T follicular helper cell (primary cell): Measurements from ENCODE around the gene TMEM59L.
"Not testable (repeated sequence)": the region's sequence is repeated elsewhere in the genome, so short reads cannot be mapped to it uniquely, and the experiment has no call there.

Experiments used
- DNase-seq: peaks from one replicate; pipeline ENCODE4 v3.0.0-alpha.2; 2020; ENCODE audit warnings: low read depth
- total RNA-seq, 2 experiments: gene quantifications; one replicate each; lab custom pipeline; 2026; lab: John Stamatoyannopoulos, UW

The TMEM59L gene
- total RNA-seq, result 0 to 0.09 reads per million in 2 experiments

DNA sequence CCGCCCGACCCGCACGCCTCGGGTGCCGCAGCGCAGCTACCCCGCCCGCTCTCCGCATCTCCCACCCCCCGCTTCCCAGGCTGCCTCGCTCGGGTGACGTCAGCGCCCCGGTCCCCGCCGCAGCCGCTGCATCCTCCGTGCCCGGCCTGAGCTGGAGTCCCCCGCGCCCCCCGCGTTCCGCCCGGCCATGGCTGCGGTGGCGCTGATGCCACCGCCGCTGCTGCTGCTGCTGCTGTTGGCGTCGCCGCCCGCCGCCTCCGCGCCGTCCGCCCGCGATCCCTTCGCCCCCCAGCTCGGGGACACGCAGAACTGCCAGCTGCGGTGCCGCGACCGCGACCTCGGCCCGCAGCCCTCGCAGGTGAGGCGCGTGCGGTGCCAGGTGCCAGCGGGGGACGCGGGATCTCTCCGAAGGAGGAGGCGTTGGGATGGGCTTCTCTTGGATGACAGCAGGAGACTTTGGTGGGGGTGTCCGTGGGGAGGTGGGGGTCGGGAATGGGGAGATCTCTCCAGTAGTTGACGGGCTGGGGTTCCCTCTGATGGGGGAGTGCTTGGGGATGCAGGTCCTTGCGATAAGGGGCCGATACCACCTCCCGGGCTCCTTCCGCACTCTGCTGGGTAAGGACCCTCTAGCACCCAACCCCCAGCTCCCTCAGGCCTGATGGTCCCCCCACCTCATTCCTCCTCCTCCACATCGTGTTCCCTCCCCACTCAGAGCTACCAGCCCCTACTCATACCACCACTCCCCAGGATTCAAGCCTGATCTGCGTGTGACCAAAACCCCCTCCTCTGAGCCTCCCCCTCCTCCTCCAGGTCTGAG is at the start of gene TMEM59L:
Gene TMEM59L, plus strand, starts transcription at position 99 of the 817 bp plus-strand sequence. Its CDS starts 89 bp downstream, at position 188.
- DNase-seq, result peak; percentile 43

GRCh38 chr19:18566953-18567352 is 45.7 kb upstream of the TMEM59L start:
- no peak for DNase-seq

DNA sequence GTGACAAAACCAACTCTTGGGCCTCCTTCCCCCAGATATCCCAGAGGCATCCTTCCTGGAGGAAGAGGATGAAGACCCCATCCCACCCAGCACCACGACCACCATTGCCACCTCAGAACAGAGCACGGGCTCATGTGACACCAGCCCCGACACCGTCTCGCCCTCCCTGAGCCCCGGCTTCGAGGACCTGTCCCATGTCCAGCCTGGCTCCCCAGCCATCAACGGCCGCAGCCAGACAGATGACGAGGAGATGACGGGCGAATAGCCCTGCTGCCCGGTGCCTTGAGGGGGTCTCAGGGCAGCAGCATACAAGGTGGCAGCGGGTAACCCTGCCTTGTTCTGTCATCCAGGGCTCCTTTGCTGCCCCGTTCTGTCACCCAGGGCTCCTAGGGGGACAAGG is 44.3 kb upstream of the TMEM59L start:
- no peak for DNase-seq

DNA sequence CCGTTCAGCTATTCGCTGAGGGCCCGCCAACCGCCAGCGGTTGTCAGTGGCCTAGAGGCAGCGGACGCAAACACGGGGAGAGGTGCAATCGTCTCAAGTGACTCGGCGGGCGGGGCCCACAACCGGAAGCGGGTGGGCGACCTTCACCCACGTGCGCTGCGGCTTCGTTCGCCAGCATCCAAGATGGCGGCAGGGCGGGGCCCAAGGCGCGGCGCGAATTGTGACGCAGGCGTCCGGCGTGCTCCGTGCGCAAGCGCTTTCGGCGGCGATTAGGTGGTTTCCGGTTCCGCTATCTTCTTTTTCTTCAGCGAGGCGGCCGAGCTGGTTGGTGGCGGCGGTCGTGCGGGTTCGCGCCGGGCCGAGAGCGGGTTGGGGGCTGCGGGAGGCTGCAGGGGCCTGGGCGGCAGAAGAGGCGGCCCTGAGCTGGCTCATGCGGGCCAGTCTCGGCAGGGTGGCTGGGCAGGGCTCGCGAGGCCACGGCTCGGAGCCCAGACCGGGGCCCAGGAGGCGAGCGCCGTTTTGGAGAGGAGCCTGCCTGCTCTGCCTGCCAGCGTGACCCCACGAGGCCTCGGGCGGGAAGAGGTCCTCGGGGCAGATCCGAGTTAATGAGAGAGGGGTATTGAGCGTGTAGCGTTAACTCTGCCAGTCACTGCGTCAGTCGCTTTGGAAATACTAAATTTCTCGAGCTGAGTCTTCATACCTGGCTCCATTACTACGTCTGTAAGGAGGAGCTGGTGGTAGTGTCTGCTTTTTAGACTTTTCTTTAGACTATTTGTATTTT is 40.9 kb upstream of the TMEM59L start, which contains the start of gene UBA52:
Gene UBA52, plus strand, starts transcription at position 294 of the 781 bp plus-strand sequence. CDS start 1,444 bp downstream, outside the sequence.
- peak; percentile 98 for DNase-seq

DNA sequence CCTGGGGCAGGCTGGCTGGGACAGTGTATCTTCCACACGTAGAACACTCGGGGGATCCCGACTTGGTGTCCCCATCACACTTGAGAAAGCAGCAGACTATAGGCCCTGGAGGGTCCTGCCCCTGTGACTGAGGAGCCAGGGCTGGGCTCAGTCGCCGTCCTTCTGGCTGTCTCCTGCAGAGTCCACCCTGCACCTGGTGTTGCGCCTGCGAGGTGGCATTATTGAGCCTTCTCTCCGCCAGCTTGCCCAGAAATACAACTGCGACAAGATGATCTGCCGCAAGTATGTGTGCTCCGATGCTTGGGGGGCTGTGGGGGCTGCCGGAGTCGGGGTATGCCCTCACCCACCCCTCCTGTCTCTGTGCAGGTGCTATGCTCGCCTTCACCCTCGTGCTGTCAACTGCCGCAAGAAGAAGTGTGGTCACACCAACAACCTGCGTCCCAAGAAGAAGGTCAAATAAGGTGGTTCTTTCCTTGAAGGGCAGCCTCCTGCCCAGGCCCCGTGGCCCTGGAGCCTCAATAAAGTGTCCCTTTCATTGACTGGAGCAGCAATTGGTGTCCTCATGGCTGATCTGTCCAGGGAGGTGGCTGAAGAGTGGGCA is 37.9 kb upstream of the TMEM59L start:
- no peak for DNase-seq

DNA sequence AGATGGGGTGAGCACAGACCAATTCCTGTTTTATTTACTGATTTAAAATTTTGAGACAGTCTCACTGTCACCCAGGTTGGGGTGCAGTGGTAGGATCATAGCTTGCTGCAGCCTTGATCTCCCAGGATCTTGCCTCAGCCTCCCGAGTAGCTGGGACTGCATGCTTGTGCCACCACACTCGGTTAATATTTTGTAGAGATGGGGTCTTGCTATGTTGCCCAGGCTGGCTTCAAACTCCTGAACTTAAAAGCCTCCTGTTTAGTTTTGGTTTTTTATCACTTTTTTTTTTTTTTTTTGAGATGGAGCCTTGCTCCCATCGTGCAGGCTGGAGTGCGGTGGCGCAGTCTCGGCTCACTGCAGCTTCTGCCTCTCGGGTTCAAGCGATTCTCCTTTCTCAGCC is 36.3 kb upstream of the TMEM59L start:
- no peak for DNase-seq

GRCh38 chr19:18577365-18577914 is 35.2 kb upstream of the TMEM59L start:
- DNase-seq, result no peak

DNA sequence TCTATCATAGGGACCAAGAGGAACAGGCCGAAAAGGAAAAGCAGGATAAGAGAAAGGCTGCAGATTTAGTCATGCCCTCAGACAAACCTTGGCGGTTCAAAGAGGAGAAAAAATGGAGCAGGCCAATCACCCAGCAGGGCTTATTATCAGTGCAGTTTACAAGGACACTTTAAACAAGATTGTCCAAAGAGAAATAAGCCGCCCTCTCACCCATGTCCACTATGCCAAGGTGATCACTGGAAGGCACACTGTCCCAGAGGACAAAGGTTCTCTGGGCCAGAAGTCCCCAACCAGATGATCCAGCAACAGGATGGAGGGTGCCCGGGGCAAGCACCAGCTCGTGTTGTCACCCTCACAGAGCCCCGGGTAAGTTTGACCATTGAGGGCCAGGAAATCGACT is 32.4 kb upstream of the TMEM59L start:
- DNase-seq, result no peak

GRCh38 chr19:18586306-18586705 is 26.4 kb upstream of the TMEM59L start:
- no peak for DNase-seq

GRCh38 chr19:18587561-18587960 is 25.1 kb upstream of the TMEM59L start:
- DNase-seq, result no peak

GRCh38 chr19:18587962-18588610 is 24.6 kb upstream of the TMEM59L start:
- no peak for DNase-seq

- DNase-seq, result peak; percentile 84
Measured at GRCh38 chr19:18588611-18589379, 23.9 kb upstream of the TMEM59L start, which contains the start of gene REX1BD. Gene REX1BD (plus strand): TSS chr19:18588798. CDS start chr19:18588802, 4 bp downstream.

DNA sequence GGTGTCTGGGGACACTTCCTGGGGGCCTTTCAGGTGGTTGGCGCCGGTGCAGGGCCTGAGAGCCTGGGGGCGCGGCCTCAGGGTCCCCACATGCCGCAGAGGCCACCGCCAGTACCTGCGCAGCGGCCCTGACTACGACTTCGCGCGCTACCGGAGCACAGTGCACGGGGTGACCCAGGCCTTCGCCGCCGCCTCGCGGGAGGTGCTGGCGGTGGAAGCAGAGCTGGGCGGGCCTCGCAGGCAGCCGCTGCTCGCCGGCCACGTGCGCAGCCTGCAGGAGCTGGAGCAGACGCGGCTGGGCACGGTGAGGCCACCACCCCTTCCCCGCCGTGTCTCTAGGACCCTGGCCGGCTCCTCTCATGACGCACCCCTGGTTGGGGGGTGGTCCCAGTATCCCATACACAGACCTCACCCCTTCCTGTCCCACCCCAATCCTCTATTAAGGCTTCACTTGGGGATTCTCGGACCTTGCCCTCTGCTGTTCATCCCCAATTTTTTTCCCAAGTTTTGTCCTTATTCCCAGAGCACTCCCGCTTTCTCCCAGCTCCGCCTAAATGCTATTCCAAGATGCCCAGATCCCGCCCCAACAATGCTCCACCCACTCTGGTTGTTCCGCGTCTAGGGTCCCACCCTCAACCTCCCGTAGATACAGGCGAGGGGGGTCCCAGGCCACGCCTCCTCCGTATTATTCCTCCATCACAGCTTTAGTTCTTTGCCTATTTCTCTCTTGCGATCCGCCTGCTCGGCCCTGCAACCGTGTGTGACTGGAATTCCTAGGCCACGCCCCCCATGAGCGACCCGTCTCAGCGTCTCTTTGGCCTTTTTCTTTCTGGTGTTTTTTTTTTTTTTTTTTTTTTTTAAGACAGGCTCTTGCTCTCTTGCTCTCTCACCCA is 23.0 kb upstream of the TMEM59L start:
- DNase-seq, result peak; percentile 58

- DNase-seq, result no peak
Measured at GRCh38 chr19:18590273-18591272, 22.1 kb upstream of the TMEM59L start.

GRCh38 chr19:18591735-18592385 is 20.8 kb upstream of the TMEM59L start:
- no peak for DNase-seq

DNA sequence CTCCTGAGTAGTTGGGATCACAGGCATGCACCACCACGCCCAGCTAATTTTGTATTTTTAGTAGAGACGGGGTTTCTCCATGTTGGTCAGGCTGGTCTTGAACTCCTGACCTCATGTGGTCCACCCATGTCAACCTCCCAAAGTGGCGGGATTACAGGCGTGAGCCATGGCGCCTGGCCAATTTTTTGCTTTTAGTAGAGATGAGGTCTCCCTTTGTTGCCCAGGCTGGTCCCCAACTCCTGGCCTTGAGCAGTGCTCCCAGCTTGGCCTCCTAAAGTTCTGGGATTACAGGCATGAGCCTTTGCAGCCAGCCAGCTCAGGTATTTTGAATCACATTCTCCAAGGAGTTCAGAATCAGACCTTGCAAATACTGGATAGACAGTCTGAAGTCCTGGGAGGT is 19.9 kb upstream of the TMEM59L start:
- not testable (repeated sequence) for DNase-seq

GRCh38 chr19:18593367-18594095 is 19.1 kb upstream of the TMEM59L start:
- DNase-seq, result no peak
